ENCODE results near the gene LSS.

DNA sequence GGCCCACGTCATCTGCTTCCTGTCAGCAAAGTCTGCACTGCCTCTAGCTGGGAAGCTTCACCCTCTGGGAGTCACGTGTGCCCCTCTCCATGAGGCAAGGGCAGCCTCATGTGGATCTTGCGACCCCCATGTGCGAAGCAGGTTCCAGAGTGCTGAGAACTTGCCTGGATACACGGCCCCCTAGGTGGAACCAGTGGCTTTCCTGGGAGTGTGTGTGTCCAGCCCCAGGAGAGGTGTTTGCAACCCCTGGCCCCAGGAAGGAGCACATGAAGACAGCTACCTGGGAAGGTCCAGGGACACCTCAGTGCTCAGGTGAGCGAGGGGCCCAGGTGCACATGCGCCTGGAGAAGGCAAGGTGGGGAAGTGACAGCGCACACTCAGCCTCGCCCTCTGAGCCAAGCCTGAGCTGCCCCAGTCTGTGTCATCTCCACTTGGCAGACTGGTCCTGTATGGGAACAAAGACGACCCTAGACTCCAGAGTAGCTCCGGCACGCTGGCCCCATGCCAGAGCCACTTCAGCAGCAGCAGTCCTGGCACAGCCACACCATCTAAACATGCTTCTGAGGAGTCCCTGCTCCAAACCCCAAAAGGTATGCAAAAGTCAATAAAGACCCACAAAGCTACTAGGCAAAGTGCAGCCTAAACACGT lies 8.9 kb downstream of the LSS start:
- TF ChIP-seq, protein P1, sequence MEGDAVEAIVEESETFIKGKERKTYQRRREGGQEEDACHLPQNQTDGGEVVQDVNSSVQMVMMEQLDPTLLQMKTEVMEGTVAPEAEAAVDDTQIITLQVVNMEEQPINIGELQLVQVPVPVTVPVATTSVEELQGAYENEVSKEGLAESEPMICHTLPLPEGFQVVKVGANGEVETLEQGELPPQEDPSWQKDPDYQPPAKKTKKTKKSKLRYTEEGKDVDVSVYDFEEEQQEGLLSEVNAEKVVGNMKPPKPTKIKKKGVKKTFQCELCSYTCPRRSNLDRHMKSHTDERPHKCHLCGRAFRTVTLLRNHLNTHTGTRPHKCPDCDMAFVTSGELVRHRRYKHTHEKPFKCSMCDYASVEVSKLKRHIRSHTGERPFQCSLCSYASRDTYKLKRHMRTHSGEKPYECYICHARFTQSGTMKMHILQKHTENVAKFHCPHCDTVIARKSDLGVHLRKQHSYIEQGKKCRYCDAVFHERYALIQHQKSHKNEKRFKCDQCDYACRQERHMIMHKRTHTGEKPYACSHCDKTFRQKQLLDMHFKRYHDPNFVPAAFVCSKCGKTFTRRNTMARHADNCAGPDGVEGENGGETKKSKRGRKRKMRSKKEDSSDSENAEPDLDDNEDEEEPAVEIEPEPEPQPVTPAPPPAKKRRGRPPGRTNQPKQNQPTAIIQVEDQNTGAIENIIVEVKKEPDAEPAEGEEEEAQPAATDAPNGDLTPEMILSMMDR (IDR thresholded peaks at IDR 0.05): no peak
- TF ChIP-seq POLR2A (IDR thresholded peaks at IDR 0.05) (no peak), EP300 (IDR thresholded peaks at IDR 0.05; ENCODE audit: low read depth) (no peak), POLR2AphosphoS5 (IDR thresholded peaks at IDR 0.05) (no peak)

Data from transverse colon (tissue), 4 donors.